GM19397 (cell line): Measurements from ENCODE around the gene RNPEP.
"Not testable (repeated sequence)": the region's sequence is repeated elsewhere in the genome, so short reads cannot be mapped to it uniquely, and the experiment has no call there.

Experiments
- ATAC-seq: cut with Tn5 transposase; IDR thresholded peaks from one replicate; pipeline ENCODE4 v1.9.1; 2021; ENCODE audit warnings: mild to moderate bottlenecking, moderate library complexity; ENCODE audit not compliant: unreplicated experiment

RNPEP gene

DNA sequence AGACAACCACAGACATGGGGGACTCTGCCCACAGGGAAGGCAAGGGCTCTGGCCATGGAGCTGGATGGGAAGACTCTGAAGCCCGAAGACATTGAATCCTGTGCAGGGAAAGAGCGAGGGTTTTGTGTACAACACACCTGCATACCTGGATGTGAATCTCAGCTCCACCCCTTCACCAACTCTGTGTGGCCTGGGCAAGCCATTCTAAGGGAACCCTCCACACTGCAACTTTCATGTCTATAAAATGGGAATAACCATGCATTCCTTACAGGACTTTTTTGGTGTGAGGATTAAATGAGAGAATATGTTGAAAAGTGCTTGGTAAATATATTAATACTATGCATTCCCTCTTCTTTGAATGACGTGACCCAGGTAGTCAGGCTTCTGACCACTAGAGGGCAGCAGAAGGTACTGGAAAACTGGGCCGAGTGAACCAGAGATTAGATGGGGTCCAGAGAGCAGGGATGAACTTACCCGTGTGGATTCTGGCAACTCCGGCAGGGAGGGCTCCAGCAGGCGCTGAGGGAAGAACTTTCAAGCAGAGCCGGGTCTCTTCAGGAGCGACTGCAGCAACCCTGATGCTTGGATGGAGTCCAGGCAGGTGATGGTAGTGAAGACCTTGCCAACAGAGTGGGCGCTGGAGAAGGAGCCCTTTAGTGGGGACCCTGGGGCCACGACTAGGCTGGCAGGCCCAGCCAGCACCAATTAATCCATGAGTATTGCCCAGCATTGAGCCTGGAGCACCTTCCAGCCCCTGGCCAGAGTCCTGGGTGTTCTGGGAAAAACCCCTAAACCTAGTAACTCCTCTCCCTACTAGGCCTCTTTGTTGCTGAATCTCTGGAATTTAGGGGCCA is 27.1 kb downstream of the RNPEP start:
- ATAC-seq = peak; percentile 39

DNA sequence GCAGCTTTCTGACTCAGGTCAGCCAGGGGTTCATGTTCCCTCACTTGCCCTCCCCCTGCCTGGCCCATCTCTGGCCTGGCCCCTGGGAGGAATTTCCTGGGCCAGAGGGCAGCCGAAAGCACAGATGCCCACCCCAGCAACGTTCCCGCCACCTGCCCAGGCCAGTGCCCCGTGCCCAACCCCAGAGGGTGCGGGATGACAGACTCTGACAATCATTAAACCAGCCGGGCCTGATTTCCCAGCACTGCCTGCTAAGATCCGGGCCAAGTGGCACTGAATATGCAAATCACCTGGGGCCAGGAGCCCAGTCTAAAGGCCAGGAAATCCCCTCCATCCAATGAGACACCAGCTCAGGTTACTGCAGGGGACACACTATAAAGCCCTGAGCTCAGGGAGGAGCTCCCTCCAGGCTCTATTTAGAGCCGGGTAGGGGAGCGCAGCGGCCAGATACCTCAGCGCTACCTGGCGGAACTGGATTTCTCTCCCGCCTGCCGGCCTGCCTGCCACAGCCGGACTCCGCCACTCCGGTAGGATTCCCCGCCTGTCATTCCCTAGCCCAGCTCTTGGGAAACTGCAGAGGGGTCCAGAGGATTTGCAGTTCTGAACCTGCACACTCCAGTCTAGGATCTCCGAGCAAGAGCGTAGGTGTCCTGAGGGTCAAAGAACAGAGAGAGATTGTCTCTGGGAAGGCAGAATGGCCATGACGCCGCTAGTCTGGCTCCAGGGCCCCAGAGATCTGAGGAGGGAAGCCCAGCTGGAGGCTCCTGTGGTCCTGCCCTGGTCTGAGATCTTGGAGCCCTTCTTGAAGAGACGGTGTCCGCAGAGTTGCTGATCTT is 27.9 kb downstream of the RNPEP start, which contains the start of gene ELF3:
Gene ELF3 (plus strand): TSS at position 408 of the 836 bp plus-strand sequence. CDS start 550 bp downstream, outside the sequence.
- ATAC-seq = peak; percentile 45

DNA sequence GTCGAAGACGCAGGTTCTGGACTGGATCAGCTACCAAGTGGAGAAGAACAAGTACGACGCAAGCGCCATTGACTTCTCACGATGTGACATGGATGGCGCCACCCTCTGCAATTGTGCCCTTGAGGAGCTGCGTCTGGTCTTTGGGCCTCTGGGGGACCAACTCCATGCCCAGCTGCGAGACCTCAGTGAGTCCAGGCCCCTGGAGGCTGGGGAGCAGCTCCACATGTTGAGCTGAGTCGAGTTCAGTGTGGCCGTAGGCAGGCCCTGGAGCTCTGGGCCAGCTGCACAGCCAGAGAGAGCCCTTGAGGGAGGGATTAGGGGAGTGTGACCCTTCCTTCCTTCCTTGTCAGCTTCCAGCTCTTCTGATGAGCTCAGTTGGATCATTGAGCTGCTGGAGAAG is 29.5 kb downstream of the RNPEP start:
- ATAC-seq = no peak

- no peak for ATAC-seq
Measured at GRCh38 chr1:202012544-202013478, 30.4 kb downstream of the RNPEP start.

DNA sequence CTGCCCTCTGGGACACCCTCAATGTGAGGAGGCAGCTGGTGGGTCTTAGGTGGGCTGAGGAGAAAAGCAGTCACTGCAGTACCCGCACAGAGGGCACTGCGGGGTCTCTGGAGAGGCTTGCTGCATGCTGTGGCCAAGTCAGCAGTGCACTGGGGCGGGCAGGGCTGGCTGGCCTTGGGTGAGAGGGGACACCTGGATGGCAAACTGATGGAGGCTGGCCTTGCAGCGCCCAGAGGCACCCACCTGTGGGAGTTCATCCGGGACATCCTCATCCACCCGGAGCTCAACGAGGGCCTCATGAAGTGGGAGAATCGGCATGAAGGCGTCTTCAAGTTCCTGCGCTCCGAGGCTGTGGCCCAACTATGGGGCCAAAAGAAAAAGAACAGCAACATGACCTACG is 31.2 kb downstream of the RNPEP start:
- no peak for ATAC-seq

DNA sequence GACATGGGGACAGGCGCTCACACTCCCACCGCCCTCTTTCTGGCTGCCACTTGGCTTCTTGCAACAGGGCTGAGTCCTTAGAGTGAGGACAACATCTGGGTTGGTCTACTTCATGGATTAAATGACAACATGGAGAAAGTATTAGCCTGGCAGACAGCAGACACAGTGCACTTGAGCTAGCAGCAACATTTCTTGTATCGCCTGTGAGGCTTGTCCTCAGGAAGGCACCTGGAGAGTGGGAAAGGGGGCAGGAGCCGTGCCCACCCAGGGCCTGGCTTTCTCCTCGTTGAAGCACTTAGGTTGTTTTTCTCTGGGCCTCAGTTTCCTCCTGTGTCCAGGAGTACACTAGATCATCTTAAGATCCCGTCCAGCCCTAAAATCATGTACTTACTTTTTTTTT is 31.6 kb downstream of the RNPEP start:
- no peak for ATAC-seq

DNA sequence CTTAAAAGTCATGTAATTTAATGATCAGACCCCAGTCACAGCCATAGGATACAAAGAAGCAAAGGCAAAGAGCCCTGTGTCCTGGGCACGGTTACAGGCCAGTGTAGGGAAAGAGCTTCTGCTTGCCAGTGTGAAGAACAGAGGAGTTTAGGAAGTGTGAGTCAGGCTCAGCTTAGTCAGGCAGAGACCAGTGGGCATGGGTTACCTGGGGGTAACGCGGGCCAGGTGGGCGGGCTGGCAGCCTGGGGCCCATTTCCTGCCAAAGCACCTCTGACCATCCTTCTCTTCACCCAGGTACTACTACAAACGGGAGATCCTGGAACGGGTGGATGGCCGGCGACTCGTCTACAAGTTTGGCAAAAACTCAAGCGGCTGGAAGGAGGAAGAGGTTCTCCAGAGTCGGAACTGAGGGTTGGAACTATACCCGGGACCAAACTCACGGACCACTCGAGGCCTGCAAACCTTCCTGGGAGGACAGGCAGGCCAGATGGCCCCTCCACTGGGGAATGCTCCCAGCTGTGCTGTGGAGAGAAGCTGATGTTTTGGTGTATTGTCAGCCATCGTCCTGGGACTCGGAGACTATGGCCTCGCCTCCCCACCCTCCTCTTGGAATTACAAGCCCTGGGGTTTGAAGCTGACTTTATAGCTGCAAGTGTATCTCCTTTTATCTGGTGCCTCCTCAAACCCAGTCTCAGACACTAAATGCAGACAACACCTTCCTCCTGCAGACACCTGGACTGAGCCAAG is 32.6 kb downstream of the RNPEP start:
- no peak for ATAC-seq

DNA sequence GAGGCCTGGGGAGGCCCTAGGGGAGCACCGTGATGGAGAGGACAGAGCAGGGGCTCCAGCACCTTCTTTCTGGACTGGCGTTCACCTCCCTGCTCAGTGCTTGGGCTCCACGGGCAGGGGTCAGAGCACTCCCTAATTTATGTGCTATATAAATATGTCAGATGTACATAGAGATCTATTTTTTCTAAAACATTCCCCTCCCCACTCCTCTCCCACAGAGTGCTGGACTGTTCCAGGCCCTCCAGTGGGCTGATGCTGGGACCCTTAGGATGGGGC is 33.2 kb downstream of the RNPEP start:
- no peak for ATAC-seq

DNA sequence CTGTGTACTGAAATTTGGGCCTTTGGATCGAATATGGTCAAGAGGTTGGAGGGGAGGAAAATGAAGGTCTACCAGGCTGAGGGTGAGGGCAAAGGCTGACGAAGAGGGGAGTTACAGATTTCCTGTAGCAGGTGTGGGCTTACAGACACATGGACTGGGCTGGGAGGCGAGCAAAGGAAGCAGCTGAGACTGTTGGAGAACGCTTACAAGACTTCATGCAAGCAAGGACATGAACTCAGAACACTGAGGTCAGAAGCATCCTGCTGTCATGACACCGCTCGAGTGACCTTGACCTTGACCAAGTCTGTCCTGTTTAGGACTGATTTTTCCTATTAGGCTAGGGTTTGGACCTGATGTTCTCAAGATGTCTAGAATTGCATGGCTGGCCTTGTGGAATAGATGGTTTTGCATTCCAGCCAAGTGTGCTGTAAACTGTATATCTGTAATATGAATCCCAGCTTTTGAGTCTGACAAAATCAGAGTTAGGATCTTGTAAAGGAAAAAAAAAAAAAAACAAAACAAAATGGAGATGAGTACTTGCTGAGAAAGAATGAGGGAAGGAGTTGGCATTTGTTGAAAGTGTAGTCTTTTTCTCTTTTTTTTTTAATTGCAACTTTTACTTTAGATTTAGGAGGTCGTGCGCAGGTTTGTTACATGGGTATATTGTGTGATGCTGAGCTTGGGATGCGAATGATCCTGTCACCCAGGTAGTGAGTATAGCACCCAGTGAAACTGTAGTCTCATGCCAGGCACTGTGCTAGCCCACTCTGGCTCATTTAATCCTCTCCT is 33.8 kb downstream of the RNPEP start:
- no peak for ATAC-seq

- ATAC-seq = no peak
Measured at GRCh38 chr1:202016811-202017748, 34.6 kb downstream of the RNPEP start.

- no peak for ATAC-seq
Measured at GRCh38 chr1:202017749-202018467, 35.5 kb downstream of the RNPEP start.

GRCh38 chr1:202018468-202019234 is 36.2 kb downstream of the RNPEP start:
- no peak for ATAC-seq

DNA sequence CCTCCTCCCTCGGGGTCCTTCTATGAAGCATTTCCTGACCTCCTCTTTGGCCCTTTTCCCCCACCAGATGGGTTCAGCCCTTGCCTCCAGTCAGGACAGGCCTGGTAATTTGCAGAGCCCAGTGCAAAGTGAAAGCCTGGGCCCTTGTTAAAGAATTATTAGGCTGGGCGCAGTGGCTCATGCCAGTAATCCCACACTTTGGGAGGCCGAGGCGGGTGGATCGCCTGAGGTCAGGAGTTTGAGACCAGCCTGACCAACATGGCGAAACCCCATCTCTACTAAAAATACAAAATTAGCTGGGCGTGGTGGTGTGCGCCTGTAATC is 36.7 kb downstream of the RNPEP start:
- ATAC-seq = not testable (repeated sequence)

DNA sequence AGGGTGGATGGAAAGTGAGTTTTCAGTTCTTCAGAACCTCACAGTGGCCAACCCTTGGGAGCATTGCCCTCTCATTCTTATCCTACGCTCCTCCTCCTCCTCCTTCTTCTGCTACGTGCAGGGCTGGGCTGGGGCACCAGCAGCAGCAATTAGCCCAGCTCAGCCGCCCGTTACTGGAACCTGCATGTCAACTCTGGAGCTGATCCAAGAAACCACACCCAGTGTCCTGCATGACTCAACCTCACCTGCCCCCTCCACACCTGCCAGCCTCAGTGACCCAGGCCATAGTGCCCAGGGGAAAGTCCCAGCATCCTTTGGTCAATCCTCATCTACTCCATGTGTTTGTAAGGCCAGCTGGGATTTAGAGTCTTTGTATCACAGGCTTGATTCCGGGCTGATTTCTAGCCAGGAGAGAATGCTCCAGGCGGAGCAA is 40.6 kb downstream of the RNPEP start:
- ATAC-seq = no peak

- ATAC-seq = no peak
Measured at GRCh38 chr1:202029171-202029665, 46.8 kb downstream of the RNPEP start.

GRCh38 chr1:202029727-202030126 is 47.3 kb downstream of the RNPEP start:
- ATAC-seq = no peak

DNA sequence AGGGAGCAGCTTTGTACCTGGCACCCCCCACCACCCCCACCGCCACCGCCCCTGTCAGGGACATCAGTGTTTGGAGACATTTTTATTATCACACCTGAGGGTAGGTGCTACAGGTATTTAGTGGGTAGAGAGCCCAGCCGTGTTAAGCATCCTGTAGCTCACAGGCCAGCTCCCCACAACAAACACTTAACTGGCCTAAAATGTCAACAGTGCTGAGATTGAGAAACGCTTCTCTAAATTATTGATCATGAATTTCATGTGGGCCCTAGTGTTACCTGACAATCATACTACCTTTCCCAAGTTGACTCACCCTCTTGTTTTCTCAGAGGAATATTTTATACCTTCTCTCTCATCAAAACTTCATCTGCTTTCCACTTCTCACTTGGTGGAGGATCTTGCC is 49.3 kb downstream of the RNPEP start:
- no peak for ATAC-seq
